ENCODE data around the gene WFDC12.

- TF ChIP-seq POLR2A (IDR thresholded peaks at IDR 0.05; ENCODE audit: low read length) (no peak), GATA1 (IDR thresholded peaks at IDR 0.05; ENCODE audit: low read depth, low read length) (no peak)
Measured at GRCh38 chr20:45082468-45082867, 41.8 kb downstream of the WFDC12 start.
